Progenitor cell of endocrine pancreas (in vitro differentiated cells): ENCODE measurements around the gene IRF2BP1. TPM values are rescaled to one million over a fixed set of nuclear protein-coding genes. Genes with fewer than 3 reads are reported as not detected.

Experiments used
- DNase-seq: peaks from one replicate; pipeline ENCODE4 v3.0.0; 2021; ENCODE audit warnings: low spot score; ENCODE audit not compliant: unreplicated experiment
- H3K27ac Mint-ChIP-seq: 2 replicates; pipeline ENCODE4 v1.8.0; 2021; ENCODE audit warnings: mild to moderate bottlenecking, moderate library complexity, mixed read lengths
- H3K27me3 Mint-ChIP-seq: 2 replicates; pipeline ENCODE4 v1.8.0; 2021; ENCODE audit warnings: mixed read lengths
- H3K36me3 Mint-ChIP-seq: 2 replicates; pipeline ENCODE4 v1.8.0; 2022; ENCODE audit warnings: mixed read lengths; ENCODE audit not compliant: insufficient read depth
- H3K4me1 Mint-ChIP-seq: 2 replicates; pipeline ENCODE4 v1.8.0; 2021; ENCODE audit warnings: low read depth, mixed read lengths
- H3K4me3 Mint-ChIP-seq: 2 replicates; pipeline ENCODE4 v1.8.0; 2021; ENCODE audit warnings: low read depth, mild to moderate bottlenecking, moderate library complexity, mixed read lengths
- H3K9me3 Mint-ChIP-seq: 2 replicates; pipeline ENCODE4 v1.8.0; 2021; ENCODE audit warnings: low read depth, mixed read lengths
- CTCF ChIP-seq: fragments of 200-600 bp; sonication (generic); IDR thresholded peaks from one replicate; pipeline ENCODE4 v1.5.0; 2021; ENCODE audit warnings: antibody characterized with exemption, mild to moderate bottlenecking; ENCODE audit not compliant: unreplicated experiment
- total RNA-seq: library from RNA; stranded (reverse); gene quantifications from 2 replicates; pipeline ENCODE4 v1.2.1, GENCODE V29; 2021

IRF2BP1 gene
- total RNA-seq, 1 donor from 2014 or later, result 35.0 TPM

- H3K27ac Mint-ChIP-seq, result peak within 1 kb of the TSS; percentile 76
Measured at GRCh38 chr19:45901912-45902650, 16.1 kb upstream of the IRF2BP1 start, which contains the start of gene MYPOP. MYPOP (minus strand) TSS chr19:45902613; CDS start chr19:45901773, 840 bp downstream.

GRCh38 chr19:45901432-45901911, 15.5 kb upstream of the IRF2BP1 start:
- Mint-ChIP-seq H3K27me3 (peaks cover 9% of the 10 kb centered on the region), H3K4me3 (peak overlapping the region; percentile 64), H3K9me3 (no peaks in the 10 kb centered on the region), H3K36me3 (peaks cover 15% of the 10 kb centered on the region), H3K27ac (no peak overlapping the region), H3K4me1 (peaks cover 2% of the 10 kb centered on the region)
- no peak for DNase-seq
- no peak for TF ChIP-seq CTCF

More at GRCh38 chr19:45901912-45902650, 16.1 kb upstream of the IRF2BP1 start, which contains the start of gene MYPOP:
- Mint-ChIP-seq H3K27me3 (peaks cover 9% of the 10 kb centered on the region), H3K4me3 (peak within 1 kb of the TSS; percentile 88), H3K9me3 (no peaks in the 10 kb centered on the region), H3K36me3 (peaks cover 15% of the 10 kb centered on the region), H3K4me1 (peaks cover 2% of the 10 kb centered on the region)
- DNase-seq, result no peak
- TF ChIP-seq CTCF, result no peak

- H3K27ac Mint-ChIP-seq, result no peak overlapping the region
- no peak for TF ChIP-seq CTCF
- no peak for DNase-seq
- peaks cover 2% of the 10 kb centered on the region for H3K4me1 Mint-ChIP-seq
- H3K4me3 Mint-ChIP-seq, result peak overlapping the region; percentile 53
- peaks cover 9% of the 10 kb centered on the region for H3K27me3 Mint-ChIP-seq
- no peaks in the 10 kb centered on the region for H3K9me3 Mint-ChIP-seq
- H3K36me3 Mint-ChIP-seq, result peaks cover 15% of the 10 kb centered on the region
Measured at GRCh38 chr19:45900738-45901431, 14.9 kb upstream of the IRF2BP1 start.

GRCh38 chr19:45899919-45900589, 14.1 kb upstream of the IRF2BP1 start:
- no peak overlapping the region for H3K4me3 Mint-ChIP-seq
- H3K9me3 Mint-ChIP-seq, result no peaks in the 10 kb centered on the region
- peaks cover 2% of the 10 kb centered on the region for H3K4me1 Mint-ChIP-seq
- H3K36me3 Mint-ChIP-seq, result peaks cover 22% of the 10 kb centered on the region
- no peak for TF ChIP-seq CTCF
- DNase-seq, result no peak
- no peak overlapping the region for H3K27ac Mint-ChIP-seq
- peaks cover 9% of the 10 kb centered on the region for H3K27me3 Mint-ChIP-seq

- Mint-ChIP-seq H3K4me1 (peaks cover 2% of the 10 kb centered on the region), H3K36me3 (peaks cover 24% of the 10 kb centered on the region), H3K4me3 (no peak overlapping the region), H3K27ac (no peak overlapping the region), H3K9me3 (no peaks in the 10 kb centered on the region), H3K27me3 (peaks cover 9% of the 10 kb centered on the region)
- TF ChIP-seq CTCF, result no peak
- no peak for DNase-seq
Measured at GRCh38 chr19:45899253-45899652, 13.3 kb upstream of the IRF2BP1 start.
